OCI-LY7 (cell line): ENCODE data around the gene PDIA6. TPM values are rescaled to one million over a fixed set of nuclear protein-coding genes. Genes with fewer than 3 reads are reported as not detected.

ENCODE experiments used
- BruUV-seq: library from RNA; stranded (reverse); fragments of 400-500 nt; replicated peaks from 2 replicates; lab custom pipeline; 2021; lab: Mats Ljungman, UMichigan
- CTCF ChIA-PET: fragments of 300-600 bp; sonication (Branson Sonifier 250); formaldehyde crosslinking; loops from one replicate; lab custom pipeline; 2022; ENCODE audit warnings: antibody characterized with exemption; ENCODE audit not compliant: unreplicated experiment; lab: Charles Lee
- POLR2A ChIA-PET: fragments of 300-600 bp; sonication (Branson Sonifier 250); formaldehyde crosslinking; loops from one replicate; lab custom pipeline; 2022; ENCODE audit warnings: antibody characterized with exemption; lab: Charles Lee
- DNase-seq: peaks from one replicate; pipeline ENCODE4 v3.0.0-alpha.2; 2015; ENCODE audit warnings: low spot score
- H2AFZ ChIP-seq: fragments of 200-600 bp; sonication (generic), shearing (Covaris generic); 2 replicates; pipeline ENCODE4 v1.6.1; 2014; ENCODE audit warnings: mild to moderate bottlenecking, antibody characterized with exemption, low read length, moderate library complexity
- H3K27ac ChIP-seq: fragments of 200-600 bp; sonication (generic); 2 replicates; pipeline ENCODE4 v1.5.1; 2014; ENCODE audit warnings: mixed run types, low read depth, mild to moderate bottlenecking, moderate library complexity, low read length, inconsistent platforms; ENCODE audit not compliant: poor library complexity, severe bottlenecking
- H3K36me3 ChIP-seq: fragments of 200-600 bp; sonication (generic); 2 replicates; pipeline ENCODE4 v1.6.1; 2014; ENCODE audit warnings: mild to moderate bottlenecking, antibody characterized with exemption, low read length, moderate library complexity, mixed read lengths; ENCODE audit not compliant: insufficient read depth
- H3K4me1 ChIP-seq: fragments of 200-600 bp; sonication (generic); 2 replicates; pipeline ENCODE4 v1.5.1; 2014; ENCODE audit warnings: mild to moderate bottlenecking, low read length; ENCODE audit not compliant: insufficient read depth, poor library complexity, severe bottlenecking
- H3K4me2 ChIP-seq: fragments of 200-600 bp; sonication (generic); 2 replicates; pipeline ENCODE4 v1.6.1; 2014; ENCODE audit warnings: mild to moderate bottlenecking, low read length
- H3K4me3 ChIP-seq: fragments of 200-600 bp; sonication (generic); 2 replicates; pipeline ENCODE4 v1.5.1; 2014; ENCODE audit warnings: mild to moderate bottlenecking, low read depth, low read length; ENCODE audit not compliant: poor library complexity, severe bottlenecking
- H3K79me2 ChIP-seq: fragments of 200-600 bp; sonication (generic); 2 replicates; pipeline ENCODE4 v1.6.1; 2016; ENCODE audit warnings: low read depth, mild to moderate bottlenecking, low read length, moderate library complexity, mixed read lengths; ENCODE audit not compliant: insufficient read depth
- H3K9me2 ChIP-seq: fragments of 200-600 bp; sonication (generic); 2 replicates; pipeline ENCODE4 v1.6.1; 2016; ENCODE audit warnings: mild to moderate bottlenecking, low read length, mixed read lengths; ENCODE audit not compliant: insufficient read depth
- H3K9me3 ChIP-seq: fragments of 200-600 bp; sonication (generic); 2 replicates; pipeline ENCODE4 v1.6.1; 2014; ENCODE audit warnings: mild to moderate bottlenecking, mixed run types, low read length, mixed read lengths
- H4K20me1 ChIP-seq: fragments of 200-600 bp; sonication (generic); 2 replicates; pipeline ENCODE4 v1.6.1; 2014; ENCODE audit warnings: mild to moderate bottlenecking, antibody characterized with exemption, low read length, moderate library complexity, mixed read lengths; ENCODE audit not compliant: insufficient read depth
- EZH2phosphoT487 ChIP-seq: fragments of 200-600 bp; sonication (generic); IDR thresholded peaks from 2 replicates; pipeline ENCODE4 v1.6.1; 2018; ENCODE audit warnings: low read depth, borderline replicate concordance, mild to moderate bottlenecking, mixed run types, antibody characterized with exemption, low read length, moderate library complexity, mixed read lengths
- intact Hi-C: fragments of 100-400 bp; cut with micrococcal nuclease; formaldehyde crosslinking; loops from one replicate; pipeline ENCODE4 v1.10.0; 2022; ENCODE audit not compliant: unreplicated experiment
- total RNA-seq, 2 experiments: library from RNA; depleted of rRNA in 1 of 2; stranded (reverse); fragments of >200 nt in 1 of 2; shearing (Covaris generic) in 1 of 2; gene quantifications; 2 replicates each; pipeline ENCODE4 v1.2.3, GENCODE V29; 2014 to 2022
- TF ChIP-seq, protein P1 (sequence below): fragments of 200-600 bp; sonication (generic); conservative IDR thresholded peaks from 2 replicates; pipeline ENCODE4 v1.5.1; 2014; ENCODE audit warnings: mild to moderate bottlenecking, antibody characterized with exemption, low read length, moderate library complexity, mixed read lengths

Gene PDIA6
- total RNA-seq, 2 experiments from 2014 or later = 150 to 171 TPM

DNA sequence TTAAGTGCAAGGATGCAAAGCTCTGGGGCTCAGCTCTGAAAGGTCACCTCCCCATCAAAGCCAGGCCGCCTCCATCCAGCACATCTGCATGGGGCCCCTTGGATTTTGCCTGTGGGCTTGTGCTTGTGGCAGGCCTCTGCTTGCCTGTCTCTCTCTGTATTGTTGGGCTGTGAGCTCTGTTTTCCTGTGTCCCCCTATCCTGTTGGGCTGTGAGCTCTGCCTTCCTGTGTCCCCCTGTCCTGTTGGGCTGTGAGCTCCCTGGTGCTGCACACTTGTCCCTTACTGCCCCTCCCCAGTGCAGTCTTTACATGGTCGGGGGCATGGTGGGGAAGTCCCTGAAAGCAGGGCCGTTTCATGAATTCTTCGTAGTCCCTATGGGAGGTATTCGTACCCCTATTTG is 49.2 kb upstream of the PDIA6 start:
- H3K9me2 ChIP-seq = no peaks in the 10 kb centered on the region
- POLR2A ChIA-PET = interaction anchor here (1.0 kb wide), 2 partner anchors 10 to 12 kb away, joined by 3 to 5 read pairs; no protein-coding TSS in a partner anchor
- TF ChIP-seq, protein P1, sequence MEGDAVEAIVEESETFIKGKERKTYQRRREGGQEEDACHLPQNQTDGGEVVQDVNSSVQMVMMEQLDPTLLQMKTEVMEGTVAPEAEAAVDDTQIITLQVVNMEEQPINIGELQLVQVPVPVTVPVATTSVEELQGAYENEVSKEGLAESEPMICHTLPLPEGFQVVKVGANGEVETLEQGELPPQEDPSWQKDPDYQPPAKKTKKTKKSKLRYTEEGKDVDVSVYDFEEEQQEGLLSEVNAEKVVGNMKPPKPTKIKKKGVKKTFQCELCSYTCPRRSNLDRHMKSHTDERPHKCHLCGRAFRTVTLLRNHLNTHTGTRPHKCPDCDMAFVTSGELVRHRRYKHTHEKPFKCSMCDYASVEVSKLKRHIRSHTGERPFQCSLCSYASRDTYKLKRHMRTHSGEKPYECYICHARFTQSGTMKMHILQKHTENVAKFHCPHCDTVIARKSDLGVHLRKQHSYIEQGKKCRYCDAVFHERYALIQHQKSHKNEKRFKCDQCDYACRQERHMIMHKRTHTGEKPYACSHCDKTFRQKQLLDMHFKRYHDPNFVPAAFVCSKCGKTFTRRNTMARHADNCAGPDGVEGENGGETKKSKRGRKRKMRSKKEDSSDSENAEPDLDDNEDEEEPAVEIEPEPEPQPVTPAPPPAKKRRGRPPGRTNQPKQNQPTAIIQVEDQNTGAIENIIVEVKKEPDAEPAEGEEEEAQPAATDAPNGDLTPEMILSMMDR = no peak
- TF ChIP-seq EZH2phosphoT487 = no peak
- no peak overlapping the region for H3K27ac ChIP-seq
- no peak overlapping the region for H3K4me3 ChIP-seq
- H3K79me2 ChIP-seq = no peaks in the 10 kb centered on the region
- no peak for DNase-seq
- H3K36me3 ChIP-seq = no peaks in the 10 kb centered on the region
- H3K9me3 ChIP-seq = no peaks in the 10 kb centered on the region
- CTCF ChIA-PET = no interaction called here
- no peak overlapping the region for H3K4me2 ChIP-seq
- no peaks in the 10 kb centered on the region for H4K20me1 ChIP-seq
- no peak overlapping the region for H2AFZ ChIP-seq
- H3K4me1 ChIP-seq = no peaks in the 10 kb centered on the region
- no TSS peak for BruUV-seq
- intact Hi-C loops = no loop called here

DNA sequence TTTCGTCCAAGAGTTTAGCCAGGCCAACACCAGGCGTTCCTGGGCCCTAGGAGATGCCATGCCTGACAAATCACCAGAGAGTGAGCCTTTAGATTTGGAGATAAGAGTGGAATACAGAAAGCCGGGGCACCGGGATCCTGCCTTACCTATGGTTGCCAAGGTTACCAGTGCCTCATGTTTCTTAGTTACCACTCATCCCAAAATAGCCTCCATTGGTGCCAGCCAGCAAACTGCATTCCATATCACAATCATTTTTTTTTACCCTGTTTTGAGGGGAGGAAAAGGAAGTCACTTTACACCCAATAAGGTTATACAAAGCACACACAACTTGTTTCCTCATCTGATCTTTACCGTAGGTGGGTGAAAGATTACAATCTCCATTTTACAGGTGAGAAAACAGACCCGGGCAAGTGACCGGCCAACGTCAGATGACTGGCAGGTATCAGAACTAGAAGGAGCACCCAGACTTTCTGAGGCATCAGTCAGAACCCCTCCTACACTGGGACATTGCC is 48.3 kb upstream of the PDIA6 start:
- Histone ChIP-seq H3K4me1 (no peaks in the 10 kb centered on the region), H3K4me3 (no peak overlapping the region), H3K4me2 (no peak overlapping the region), H3K27ac (no peak overlapping the region), H4K20me1 (no peaks in the 10 kb centered on the region), H2AFZ (no peak overlapping the region), H3K79me2 (no peaks in the 10 kb centered on the region), H3K36me3 (no peaks in the 10 kb centered on the region), H3K9me3 (no peaks in the 10 kb centered on the region), H3K9me2 (no peaks in the 10 kb centered on the region)
- CTCF ChIA-PET = no interaction called here
- intact Hi-C loops = no loop called here
- POLR2A ChIA-PET = no interaction called here
- no TSS peak for BruUV-seq
- no peak for DNase-seq
- TF ChIP-seq EZH2phosphoT487 = no peak
- TF ChIP-seq, protein P1 = no peak

DNA sequence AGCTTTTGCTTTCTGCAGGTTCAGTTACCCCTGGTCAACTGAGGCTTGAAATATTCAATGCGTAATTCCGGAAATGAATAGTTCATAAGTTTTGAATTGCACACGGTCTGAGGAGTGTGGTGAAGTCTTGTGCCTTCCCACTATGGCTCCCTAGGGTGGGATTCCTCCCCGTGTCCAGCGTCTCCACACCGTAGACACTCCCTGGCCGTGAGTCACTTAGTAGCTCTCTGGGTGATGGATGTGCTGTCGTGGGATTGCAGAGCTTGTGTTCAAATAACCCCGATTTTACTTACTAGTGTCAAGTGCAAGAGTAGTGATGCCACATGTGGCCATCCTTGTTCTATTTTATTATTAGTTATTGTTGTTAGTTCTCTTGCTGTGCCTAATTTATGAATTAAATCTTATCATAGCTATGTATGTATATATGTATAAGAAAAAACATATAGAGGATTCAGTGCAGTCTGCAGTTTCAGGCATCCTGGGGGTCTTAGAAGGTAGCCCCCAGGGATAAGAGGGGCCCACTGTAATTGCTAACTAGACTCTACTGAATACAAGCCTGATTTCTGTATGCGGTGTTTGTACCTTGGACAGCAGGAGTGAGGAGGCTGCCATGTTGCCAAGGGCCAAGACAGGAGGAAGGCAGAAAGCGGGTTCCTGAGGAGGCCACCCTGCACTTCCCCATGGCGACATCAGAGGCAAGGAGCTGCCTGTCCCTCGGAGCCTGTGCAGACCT is 47.7 kb upstream of the PDIA6 start:
- POLR2A ChIA-PET = no interaction called here
- Histone ChIP-seq H3K79me2 (no peaks in the 10 kb centered on the region), H4K20me1 (no peaks in the 10 kb centered on the region), H3K4me2 (no peak overlapping the region), H3K4me3 (no peak overlapping the region), H3K4me1 (no peaks in the 10 kb centered on the region), H3K9me3 (no peaks in the 10 kb centered on the region), H3K9me2 (no peaks in the 10 kb centered on the region), H3K27ac (no peak overlapping the region), H3K36me3 (no peaks in the 10 kb centered on the region), H2AFZ (no peak overlapping the region)
- DNase-seq = no peak
- CTCF ChIA-PET = no interaction called here
- no TSS peak for BruUV-seq
- intact Hi-C loops = no loop called here
- TF ChIP-seq, protein P1 = no peak
- TF ChIP-seq EZH2phosphoT487 = no peak
